HFFc6 (cell line): Measurements from ENCODE around the gene TGFB2. TPM values are rescaled to one million over a fixed set of nuclear protein-coding genes. Genes with fewer than 3 reads are reported as not detected.

Source experiments
- DNase-seq: peaks from one replicate; pipeline ENCODE4 v3.0.0-alpha.2; 2018
- H3K27ac Mint-ChIP-seq: 2 replicates; pipeline ENCODE4 v1.8.0; 2020; ENCODE audit warnings: mild to moderate bottlenecking, mixed read lengths
- H3K27me3 Mint-ChIP-seq: 2 replicates; pipeline ENCODE4 v1.8.0; 2021; ENCODE audit warnings: mild to moderate bottlenecking, moderate library complexity, mixed read lengths; ENCODE audit not compliant: insufficient read depth
- H3K36me3 Mint-ChIP-seq: 2 replicates; pipeline ENCODE4 v1.8.0; 2021; ENCODE audit warnings: low read depth, mixed read lengths
- H3K4me1 Mint-ChIP-seq: 2 replicates; pipeline ENCODE4 v1.8.0; 2020; ENCODE audit warnings: low read depth, mixed read lengths
- H3K4me3 Mint-ChIP-seq: 2 replicates; pipeline ENCODE4 v1.8.0; 2020; ENCODE audit warnings: mild to moderate bottlenecking, moderate library complexity, mixed read lengths
- H3K9me3 Mint-ChIP-seq: 2 replicates; pipeline ENCODE4 v1.8.0; 2020; ENCODE audit warnings: mild to moderate bottlenecking, mixed read lengths
- CTCF ChIP-seq: fragments of 200-600 bp; sonication (generic); IDR thresholded peaks from 2 replicates; pipeline ENCODE4 v1.5.0; 2021; ENCODE audit warnings: antibody characterized with exemption, mild to moderate bottlenecking
- total RNA-seq, 6 experiments: library from RNA; stranded (reverse); fragmentation: NEBNext Ultra II Directional; extraction: Animal tissue kit (Norgen Biotek cat#: 25700); gene quantifications; 2 replicates in 1 of 6; 3 replicates in 5 of 6; pipeline ENCODE4 v1.2.3, GENCODE V29; 2021

Gene TGFB2
- total RNA-seq, 6 experiments from 2014 or later: 2.0 to 11.8 (median 2.5) TPM

- H3K36me3 Mint-ChIP-seq: no peaks in the 10 kb centered on the region; the same call in 1 of the 2 replicates
- H3K27ac Mint-ChIP-seq: no peak overlapping the region
- no peak for DNase-seq
- no peaks in the 10 kb centered on the region; the same call in 1 of the 2 replicates for H3K27me3 Mint-ChIP-seq
- TF ChIP-seq CTCF: no peak
- no peak overlapping the region for H3K4me3 Mint-ChIP-seq
- no peaks in the 10 kb centered on the region for H3K9me3 Mint-ChIP-seq
- peaks cover 37% of the 10 kb centered on the region for H3K4me1 Mint-ChIP-seq
These were observed 63.8 kb downstream of the TGFB2 start for GRCh38 chr1:218408942-218409341.

GRCh38 chr1:218409946-218410510 lies 64.9 kb downstream of the TGFB2 start:
- H3K4me1 Mint-ChIP-seq: peaks cover 37% of the 10 kb centered on the region
- H3K9me3 Mint-ChIP-seq: no peaks in the 10 kb centered on the region
- DNase-seq: peak; percentile 29
- H3K27me3 Mint-ChIP-seq: no peaks in the 10 kb centered on the region; the same call in 1 of the 2 replicates
- peak overlapping the region; percentile 38; the same call in 1 of the 2 replicates for H3K27ac Mint-ChIP-seq
- no peak for TF ChIP-seq CTCF
- no peaks in the 10 kb centered on the region; the same call in 1 of the 2 replicates for H3K36me3 Mint-ChIP-seq
- H3K4me3 Mint-ChIP-seq: peak overlapping the region; percentile 25; the same call in 1 of the 2 replicates

GRCh38 chr1:218411101-218411500 lies 66.0 kb downstream of the TGFB2 start:
- H3K4me1 Mint-ChIP-seq: peaks cover 37% of the 10 kb centered on the region
- no peak for TF ChIP-seq CTCF

GRCh38 chr1:218412171-218412570 lies 67.0 kb downstream of the TGFB2 start:
- Mint-ChIP-seq H3K4me1 (peaks cover 37% of the 10 kb centered on the region), H3K27me3 (no peaks in the 10 kb centered on the region; the same call in 1 of the 2 replicates), H3K27ac (no peak overlapping the region), H3K36me3 (peaks cover 5% of the 10 kb centered on the region), H3K9me3 (peaks cover 3% of the 10 kb centered on the region; the same call in 1 of the 2 replicates), H3K4me3 (no peak overlapping the region)
- TF ChIP-seq CTCF: no peak
- peak; percentile 57 for DNase-seq

More at GRCh38 chr1:218411101-218411500, 66.0 kb downstream of the TGFB2 start:
- no peaks in the 10 kb centered on the region for H3K36me3 Mint-ChIP-seq
- H3K27ac Mint-ChIP-seq: no peak overlapping the region; the same call in 1 of the 2 replicates
- H3K9me3 Mint-ChIP-seq: no peaks in the 10 kb centered on the region
- H3K27me3 Mint-ChIP-seq: no peaks in the 10 kb centered on the region; the same call in 1 of the 2 replicates
- no peak overlapping the region for H3K4me3 Mint-ChIP-seq
- no peak for DNase-seq

GRCh38 chr1:218413179-218413578 lies 68.0 kb downstream of the TGFB2 start:
- TF ChIP-seq CTCF: no peak
- H3K4me1 Mint-ChIP-seq: peaks cover 37% of the 10 kb centered on the region
- H3K27me3 Mint-ChIP-seq: no peaks in the 10 kb centered on the region; the same call in 1 of the 2 replicates
- no peak overlapping the region for H3K27ac Mint-ChIP-seq
- peaks cover 7% of the 10 kb centered on the region for H3K36me3 Mint-ChIP-seq
- H3K4me3 Mint-ChIP-seq: no peak overlapping the region
- no peak for DNase-seq
- peaks cover 4% of the 10 kb centered on the region; the same call in 1 of the 2 replicates for H3K9me3 Mint-ChIP-seq
